ENCODE data around the gene NRTN. TPM values are rescaled to one million over a fixed set of nuclear protein-coding genes. Genes with fewer than 3 reads are reported as not detected.
"Not testable (repeated sequence)": the region's sequence is repeated elsewhere in the genome, so short reads cannot be mapped to it uniquely, and the experiment has no call there.

The NRTN gene
- total and polyA plus RNA-seq, 7 experiments from 2014 or later: 0.19 to 1.0 (median 0.66) TPM; not detected in 1

- H3K36me3 ChIP-seq (ENCODE audit: control insufficient read depth in 2 of 3, insufficient read depth in 3 of 3, low read length in 3 of 3): no peaks in the 10 kb centered on the region
- intact Hi-C loops (cut with micrococcal nuclease): no loop called here
- no peaks in the 10 kb centered on the region for H3K4me1 Mint-ChIP-seq
- ATAC-seq (no peak), DNase-seq (no peak)
- H3K27ac Mint-ChIP-seq: no peak overlapping the region
- no peaks in the 10 kb centered on the region for H3K9me3 Mint-ChIP-seq
- no peak overlapping the region for H3K4me3 ChIP-seq (ENCODE audit: low read length)
- H3K9me3 ChIP-seq (ENCODE audit: control insufficient read depth in 2 of 3, low read length in 3 of 3): no peaks in the 10 kb centered on the region
- H3K4me3 Mint-ChIP-seq: no peak overlapping the region
- H3K27me3 Mint-ChIP-seq: peaks cover 0 to 5% (median 0%) of the 10 kb centered on the region in 5 donors
- CTCF ChIA-PET: no interaction called here
- no peaks in the 10 kb centered on the region for H3K36me3 Mint-ChIP-seq
- H3K27ac ChIP-seq (ENCODE audit: low read depth, low read length): no peak overlapping the region
- H3K4me1 ChIP-seq (ENCODE audit: control insufficient read depth in 2 of 2, insufficient read depth in 2 of 2, low read length in 2 of 2): no peaks in the 10 kb centered on the region
- POLR2A ChIA-PET: no interaction called here
- H3K27me3 ChIP-seq (ENCODE audit: control insufficient read depth in 2 of 2, insufficient read depth in 2 of 2, low read length in 2 of 2): no peaks in the 10 kb centered on the region
These were observed 29.9 kb upstream of the NRTN start for GRCh38 chr19:5774921-5775320.

- CTCF ChIA-PET: no interaction called here
These were observed 29.1 kb upstream of the NRTN start for GRCh38 chr19:5775668-5776309.

GRCh38 chr19:5778402-5778801 is 26.5 kb upstream of the NRTN start:
- DNase-seq (no peak), ATAC-seq (no peak)
- no peaks in the 10 kb centered on the region for H3K27me3 Mint-ChIP-seq
- Histone ChIP-seq H3K4me3 (ENCODE audit: low read length) (no peak overlapping the region), H3K36me3 (ENCODE audit: control insufficient read depth in 2 of 3, insufficient read depth in 3 of 3, low read length in 3 of 3) (no peaks in the 10 kb centered on the region), H3K27me3 (ENCODE audit: control insufficient read depth in 2 of 2, insufficient read depth in 2 of 2, low read length in 2 of 2) (no peaks in the 10 kb centered on the region), H3K9me3 (ENCODE audit: control insufficient read depth in 2 of 3, low read length in 3 of 3) (no peaks in the 10 kb centered on the region), H3K27ac (ENCODE audit: low read depth, low read length) (no peak overlapping the region), H3K4me1 (ENCODE audit: control insufficient read depth in 2 of 2, insufficient read depth in 2 of 2, low read length in 2 of 2) (no peaks in the 10 kb centered on the region)
- no peaks in the 10 kb centered on the region for H3K9me3 Mint-ChIP-seq
- CTCF ChIA-PET: no interaction called here
- no peaks in the 10 kb centered on the region for H3K4me1 Mint-ChIP-seq
- H3K27ac Mint-ChIP-seq: no peak overlapping the region
- H3K4me3 Mint-ChIP-seq: no peak overlapping the region
- H3K36me3 Mint-ChIP-seq: no peaks in the 10 kb centered on the region
- POLR2A ChIA-PET: no interaction called here
- intact Hi-C loops (cut with micrococcal nuclease): no loop called here

More at GRCh38 chr19:5775668-5776309, 29.1 kb upstream of the NRTN start:
- Mint-ChIP-seq H3K4me3 (no peak overlapping the region), H3K4me1 (no peaks in the 10 kb centered on the region), H3K27ac (no peak overlapping the region), H3K36me3 (no peaks in the 10 kb centered on the region), H3K9me3 (no peaks in the 10 kb centered on the region), H3K27me3 (peaks cover 0 to 5% (median 0%) of the 10 kb centered on the region in 5 donors)
- no peak for ATAC-seq
- Histone ChIP-seq H3K4me1 (ENCODE audit: control insufficient read depth in 2 of 2, insufficient read depth in 2 of 2, low read length in 2 of 2) (no peaks in the 10 kb centered on the region), H3K27me3 (ENCODE audit: control insufficient read depth in 2 of 2, insufficient read depth in 2 of 2, low read length in 2 of 2) (no peaks in the 10 kb centered on the region), H3K27ac (ENCODE audit: low read depth, low read length) (no peak overlapping the region), H3K36me3 (ENCODE audit: control insufficient read depth in 2 of 3, insufficient read depth in 3 of 3, low read length in 3 of 3) (no peaks in the 10 kb centered on the region), H3K9me3 (ENCODE audit: control insufficient read depth in 2 of 3, low read length in 3 of 3) (no peaks in the 10 kb centered on the region), H3K4me3 (ENCODE audit: low read length) (no peak overlapping the region)
- POLR2A ChIA-PET: no interaction called here
- intact Hi-C loops (cut with micrococcal nuclease): no loop called here
- no peak for DNase-seq

- H3K4me3 Mint-ChIP-seq; H3K36me3 Mint-ChIP-seq; DNase-seq; intact Hi-C loops (cut with micrococcal nuclease); H3K4me3 ChIP-seq (ENCODE audit: low read length); H3K27ac ChIP-seq (ENCODE audit: low read depth, low read length); ATAC-seq; H3K9me3 ChIP-seq (ENCODE audit: control insufficient read depth in 2 of 3, low read length in 3 of 3); H3K9me3 Mint-ChIP-seq; H3K4me1 ChIP-seq (ENCODE audit: control insufficient read depth in 2 of 2, insufficient read depth in 2 of 2, low read length in 2 of 2); H3K4me1 Mint-ChIP-seq; H3K27ac Mint-ChIP-seq; H3K27me3 Mint-ChIP-seq; H3K27me3 ChIP-seq (ENCODE audit: control insufficient read depth in 2 of 2, insufficient read depth in 2 of 2, low read length in 2 of 2): not testable (repeated sequence)
- H3K36me3 ChIP-seq (ENCODE audit: control insufficient read depth in 2 of 3, insufficient read depth in 3 of 3, low read length in 3 of 3): peaks cover 0 to 22% (median 0%) of the 10 kb centered on the region in 3 experiments
- ChIA-PET POLR2A (interaction anchor here (0.7 to 1.2 kb wide), 2 partner anchors 13 to 1396 kb away, joined by 3 read pairs; no protein-coding TSS in a partner anchor), CTCF (interaction anchor here (0.8 kb wide), 1 partner anchor 60 kb away, joined by 3 read pairs; the partner anchor contains the start of gene CATSPERD)
These were observed 24.0 kb upstream of the NRTN start for GRCh38 chr19:5780916-5781315.

- Histone ChIP-seq H3K36me3 (ENCODE audit: control insufficient read depth in 2 of 3, insufficient read depth in 3 of 3, low read length in 3 of 3) (peaks cover 0 to 36% (median 10%) of the 10 kb centered on the region in 3 experiments), H3K9me3 (ENCODE audit: control insufficient read depth in 2 of 3, low read length in 3 of 3) (no peaks in the 10 kb centered on the region), H3K4me1 (ENCODE audit: control insufficient read depth in 2 of 2, insufficient read depth in 2 of 2, low read length in 2 of 2) (no peaks in the 10 kb centered on the region), H3K27me3 (ENCODE audit: control insufficient read depth in 2 of 2, insufficient read depth in 2 of 2, low read length in 2 of 2) (no peaks in the 10 kb centered on the region), H3K27ac (ENCODE audit: low read depth, low read length) (no peak overlapping the region), H3K4me3 (ENCODE audit: low read length) (no peak overlapping the region)
- H3K4me3 Mint-ChIP-seq: no peak overlapping the region
- no peaks in the 10 kb centered on the region for H3K27me3 Mint-ChIP-seq
- peaks cover 0 to 3% (median 0%) of the 10 kb centered on the region in 7 donors for H3K4me1 Mint-ChIP-seq
- H3K27ac Mint-ChIP-seq: no peak overlapping the region
- ATAC-seq (no peak), DNase-seq (no peak)
- ChIA-PET POLR2A (no interaction called here), CTCF (no interaction called here)
- H3K36me3 Mint-ChIP-seq: peaks cover 0 to 11% (median 5%) of the 10 kb centered on the region in 5 donors
- intact Hi-C loops (cut with micrococcal nuclease): no loop called here
- no peaks in the 10 kb centered on the region for H3K9me3 Mint-ChIP-seq
These were observed 22.5 kb upstream of the NRTN start for GRCh38 chr19:5782322-5782721.

GRCh38 chr19:5782945-5783919 is 21.6 kb upstream of the NRTN start:
- Histone ChIP-seq H3K27ac (ENCODE audit: low read depth, low read length) (no peak overlapping the region), H3K27me3 (ENCODE audit: control insufficient read depth in 2 of 2, insufficient read depth in 2 of 2, low read length in 2 of 2) (no peaks in the 10 kb centered on the region), H3K36me3 (ENCODE audit: control insufficient read depth in 2 of 3, insufficient read depth in 3 of 3, low read length in 3 of 3) (peaks cover 0 to 45% (median 14%) of the 10 kb centered on the region in 3 experiments), H3K4me1 (ENCODE audit: control insufficient read depth in 2 of 2, insufficient read depth in 2 of 2, low read length in 2 of 2) (no peaks in the 10 kb centered on the region), H3K9me3 (ENCODE audit: control insufficient read depth in 2 of 3, low read length in 3 of 3) (no peaks in the 10 kb centered on the region), H3K4me3 (ENCODE audit: low read length) (no peak overlapping the region)
- ChIA-PET POLR2A (no interaction called here), CTCF (no interaction called here)
- no peaks in the 10 kb centered on the region for H3K9me3 Mint-ChIP-seq
- intact Hi-C loops (cut with micrococcal nuclease): no loop called here
- H3K27me3 Mint-ChIP-seq: no peaks in the 10 kb centered on the region
- H3K4me1 Mint-ChIP-seq: peaks cover 0 to 3% (median 0%) of the 10 kb centered on the region in 7 donors
- H3K4me3 Mint-ChIP-seq: no peak overlapping the region
- H3K36me3 Mint-ChIP-seq: peaks cover 0 to 13% (median 5%) of the 10 kb centered on the region in 5 donors
- ATAC-seq (no peak), DNase-seq (no peak)
- no peak overlapping the region for H3K27ac Mint-ChIP-seq
